C4-2B (cell line): ENCODE results near the gene UBE2I.

ENCODE experiments used
- ZFX ChIP-seq: fragments of 450-650 bp; IDR thresholded peaks from 2 replicates; pipeline ENCODE4 v1.6.1; 2017
- TF ChIP-seq, protein P1 (sequence below): fragments of 450-650 bp; conservative IDR thresholded peaks from 2 replicates; pipeline ENCODE4 v1.5.1; 2017; ENCODE audit warnings: mild to moderate bottlenecking

- TF ChIP-seq, protein P1, sequence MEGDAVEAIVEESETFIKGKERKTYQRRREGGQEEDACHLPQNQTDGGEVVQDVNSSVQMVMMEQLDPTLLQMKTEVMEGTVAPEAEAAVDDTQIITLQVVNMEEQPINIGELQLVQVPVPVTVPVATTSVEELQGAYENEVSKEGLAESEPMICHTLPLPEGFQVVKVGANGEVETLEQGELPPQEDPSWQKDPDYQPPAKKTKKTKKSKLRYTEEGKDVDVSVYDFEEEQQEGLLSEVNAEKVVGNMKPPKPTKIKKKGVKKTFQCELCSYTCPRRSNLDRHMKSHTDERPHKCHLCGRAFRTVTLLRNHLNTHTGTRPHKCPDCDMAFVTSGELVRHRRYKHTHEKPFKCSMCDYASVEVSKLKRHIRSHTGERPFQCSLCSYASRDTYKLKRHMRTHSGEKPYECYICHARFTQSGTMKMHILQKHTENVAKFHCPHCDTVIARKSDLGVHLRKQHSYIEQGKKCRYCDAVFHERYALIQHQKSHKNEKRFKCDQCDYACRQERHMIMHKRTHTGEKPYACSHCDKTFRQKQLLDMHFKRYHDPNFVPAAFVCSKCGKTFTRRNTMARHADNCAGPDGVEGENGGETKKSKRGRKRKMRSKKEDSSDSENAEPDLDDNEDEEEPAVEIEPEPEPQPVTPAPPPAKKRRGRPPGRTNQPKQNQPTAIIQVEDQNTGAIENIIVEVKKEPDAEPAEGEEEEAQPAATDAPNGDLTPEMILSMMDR: no peak
- no peak for TF ChIP-seq ZFX
These were observed 16.4 kb downstream of the UBE2I start for GRCh38 chr16:1325673-1326371.
